ENCODE measurements around the gene SH3BP1.

DNA sequence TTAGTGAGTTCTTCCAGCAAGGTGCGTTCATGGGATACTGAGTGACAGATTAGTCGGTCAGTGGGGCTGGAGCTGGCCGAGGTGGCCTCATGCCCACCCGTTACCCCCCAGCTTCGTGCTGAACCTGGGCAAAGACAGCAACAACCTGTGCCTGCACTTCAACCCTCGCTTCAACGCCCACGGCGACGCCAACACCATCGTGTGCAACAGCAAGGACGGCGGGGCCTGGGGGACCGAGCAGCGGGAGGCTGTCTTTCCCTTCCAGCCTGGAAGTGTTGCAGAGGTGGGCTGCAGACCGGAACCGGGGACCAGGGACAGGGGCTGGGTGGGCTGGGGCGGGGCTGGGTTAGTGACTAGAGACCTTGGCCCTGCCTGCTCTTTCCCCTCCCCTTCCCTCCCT lies 38.9 kb downstream of the SH3BP1 start:
- TF ChIP-seq, protein P1, sequence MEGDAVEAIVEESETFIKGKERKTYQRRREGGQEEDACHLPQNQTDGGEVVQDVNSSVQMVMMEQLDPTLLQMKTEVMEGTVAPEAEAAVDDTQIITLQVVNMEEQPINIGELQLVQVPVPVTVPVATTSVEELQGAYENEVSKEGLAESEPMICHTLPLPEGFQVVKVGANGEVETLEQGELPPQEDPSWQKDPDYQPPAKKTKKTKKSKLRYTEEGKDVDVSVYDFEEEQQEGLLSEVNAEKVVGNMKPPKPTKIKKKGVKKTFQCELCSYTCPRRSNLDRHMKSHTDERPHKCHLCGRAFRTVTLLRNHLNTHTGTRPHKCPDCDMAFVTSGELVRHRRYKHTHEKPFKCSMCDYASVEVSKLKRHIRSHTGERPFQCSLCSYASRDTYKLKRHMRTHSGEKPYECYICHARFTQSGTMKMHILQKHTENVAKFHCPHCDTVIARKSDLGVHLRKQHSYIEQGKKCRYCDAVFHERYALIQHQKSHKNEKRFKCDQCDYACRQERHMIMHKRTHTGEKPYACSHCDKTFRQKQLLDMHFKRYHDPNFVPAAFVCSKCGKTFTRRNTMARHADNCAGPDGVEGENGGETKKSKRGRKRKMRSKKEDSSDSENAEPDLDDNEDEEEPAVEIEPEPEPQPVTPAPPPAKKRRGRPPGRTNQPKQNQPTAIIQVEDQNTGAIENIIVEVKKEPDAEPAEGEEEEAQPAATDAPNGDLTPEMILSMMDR (IDR thresholded peaks at IDR 0.05): no peak
- TF ChIP-seq POLR2A (IDR thresholded peaks at IDR 0.05) (no peak), POLR2AphosphoS5 (IDR thresholded peaks at IDR 0.05) (no peak), EP300 (IDR thresholded peaks at IDR 0.05) (no peak)

Data from stomach (tissue), 4 donors.